Uterus (tissue), 4 donors: ENCODE measurements around the gene DNAL4. TPM values are rescaled to one million over a fixed set of nuclear protein-coding genes. Genes with fewer than 3 reads are reported as not detected.

ENCODE experiments used
- DNase-seq, 2 donors: peaks; one replicate each; pipeline ENCODE4 v3.0.0-alpha.2; 2019 to 2020
- H3K27ac ChIP-seq, 2 donors: fragments of 200-600 bp; sonication (generic); 1 replicate in 1 of 2; 2 replicates in 1 of 2; pipeline ENCODE4 v1.5.1; 2016 to 2018
- H3K27me3 ChIP-seq, 2 donors: fragments of 200-600 bp; sonication (generic); one replicate each; pipeline ENCODE4 v1.5.1; 2018 to 2019; ENCODE audit warnings: control low read depth in 1 of 2
- H3K36me3 ChIP-seq, 2 donors: fragments of 200-600 bp; sonication (generic); one replicate each; pipeline ENCODE4 v1.5.1; 2019; ENCODE audit warnings: control low read depth in 1 of 2
- H3K4me1 ChIP-seq, 2 donors: fragments of 200-600 bp; sonication (generic); one replicate each; pipeline ENCODE4 v1.5.1; 2018 to 2019; ENCODE audit warnings: control low read depth in 1 of 2
- H3K4me3 ChIP-seq, 2 donors: fragments of 200-600 bp; sonication (generic); 1 replicate in 1 of 2; 2 replicates in 1 of 2; pipeline ENCODE4 v1.5.1; 2018 to 2019; ENCODE audit warnings: mild to moderate bottlenecking in 1 of 2
- H3K9me3 ChIP-seq, 2 donors: fragments of 200-600 bp; sonication (generic); one replicate each; pipeline ENCODE4 v1.5.1; 2019; ENCODE audit warnings: control low read depth in 1 of 2
- POLR2A ChIP-seq, 2 donors: fragments of 450-650 bp; IDR thresholded peaks; one replicate each; pipeline ENCODE4 v1.6.1; 2016; ENCODE audit warnings: antibody characterized with exemption in 2 of 2, mild to moderate bottlenecking in 1 of 2, moderate library complexity in 1 of 2
- intact Hi-C: fragments of 100-400 bp; cut with DNase I; formaldehyde crosslinking; loops from one replicate; pipeline ENCODE4 v1.15.1; 2023; ENCODE audit warnings: low total_unique reads
- total RNA-seq, 4 donors: library from RNA; depleted of rRNA in 3 of 4; stranded (reverse); fragments of >200 nt in 3 of 4; gene quantifications; one replicate each; pipeline versions ENCODE4 v1.1.0 to v1.2.4, GENCODE V29; 2014 to 2023
- TF ChIP-seq, protein P1 (sequence below), 4 experiments: fragments of 200-600 bp in 2 of 4; fragments of 450-650 bp in 2 of 4; sonication (generic) in 2 of 4; IDR thresholded peaks; one replicate each; pipeline ENCODE4 v1.5.1; 2016 to 2019; ENCODE audit warnings: antibody characterized with exemption in 4 of 4, mild to moderate bottlenecking in 2 of 4, moderate library complexity in 1 of 4
- donor health status: DM: yes; HTN: yes; CAD: no.

Gene DNAL4
- total RNA-seq, 4 donors from 2014 or later = 3.1 to 23.4 (median 8.3) TPM

DNA sequence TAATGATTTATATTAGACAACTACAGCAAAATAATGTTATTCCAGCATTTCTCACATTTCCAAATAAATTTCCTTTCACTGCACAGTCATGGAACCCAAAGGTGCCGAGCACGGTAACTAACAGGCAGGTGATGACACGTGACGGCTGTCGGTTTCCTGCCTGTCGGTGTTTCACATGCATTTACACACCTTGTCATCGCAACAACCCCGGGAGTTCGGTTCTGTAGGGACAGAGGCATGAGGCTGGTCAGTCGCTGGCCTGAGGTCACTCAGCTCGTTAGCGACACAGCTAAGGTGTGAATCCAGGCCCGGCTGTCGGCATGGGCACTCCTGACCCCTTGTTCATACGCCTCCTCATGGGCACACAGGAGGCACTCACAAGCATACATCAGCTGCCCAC is 9.9 kb downstream of the DNAL4 start:
- Histone ChIP-seq H3K27me3 (no peaks in the 10 kb centered on the region), H3K9me3 (no peaks in the 10 kb centered on the region), H3K27ac (peak overlapping the region in 1 of 2 donors; percentile 78), H3K4me3 (no peak overlapping the region), H3K36me3 (no peaks in the 10 kb centered on the region), H3K4me1 (peaks cover 8 to 9% of the 10 kb centered on the region in 2 donors)
- intact Hi-C loops = no loop called here
- DNase-seq = no peak
- no peak for TF ChIP-seq POLR2A (IDR thresholded peaks at IDR 0.05)
- TF ChIP-seq, protein P1, sequence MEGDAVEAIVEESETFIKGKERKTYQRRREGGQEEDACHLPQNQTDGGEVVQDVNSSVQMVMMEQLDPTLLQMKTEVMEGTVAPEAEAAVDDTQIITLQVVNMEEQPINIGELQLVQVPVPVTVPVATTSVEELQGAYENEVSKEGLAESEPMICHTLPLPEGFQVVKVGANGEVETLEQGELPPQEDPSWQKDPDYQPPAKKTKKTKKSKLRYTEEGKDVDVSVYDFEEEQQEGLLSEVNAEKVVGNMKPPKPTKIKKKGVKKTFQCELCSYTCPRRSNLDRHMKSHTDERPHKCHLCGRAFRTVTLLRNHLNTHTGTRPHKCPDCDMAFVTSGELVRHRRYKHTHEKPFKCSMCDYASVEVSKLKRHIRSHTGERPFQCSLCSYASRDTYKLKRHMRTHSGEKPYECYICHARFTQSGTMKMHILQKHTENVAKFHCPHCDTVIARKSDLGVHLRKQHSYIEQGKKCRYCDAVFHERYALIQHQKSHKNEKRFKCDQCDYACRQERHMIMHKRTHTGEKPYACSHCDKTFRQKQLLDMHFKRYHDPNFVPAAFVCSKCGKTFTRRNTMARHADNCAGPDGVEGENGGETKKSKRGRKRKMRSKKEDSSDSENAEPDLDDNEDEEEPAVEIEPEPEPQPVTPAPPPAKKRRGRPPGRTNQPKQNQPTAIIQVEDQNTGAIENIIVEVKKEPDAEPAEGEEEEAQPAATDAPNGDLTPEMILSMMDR (IDR thresholded peaks at IDR 0.05) = no peak

DNA sequence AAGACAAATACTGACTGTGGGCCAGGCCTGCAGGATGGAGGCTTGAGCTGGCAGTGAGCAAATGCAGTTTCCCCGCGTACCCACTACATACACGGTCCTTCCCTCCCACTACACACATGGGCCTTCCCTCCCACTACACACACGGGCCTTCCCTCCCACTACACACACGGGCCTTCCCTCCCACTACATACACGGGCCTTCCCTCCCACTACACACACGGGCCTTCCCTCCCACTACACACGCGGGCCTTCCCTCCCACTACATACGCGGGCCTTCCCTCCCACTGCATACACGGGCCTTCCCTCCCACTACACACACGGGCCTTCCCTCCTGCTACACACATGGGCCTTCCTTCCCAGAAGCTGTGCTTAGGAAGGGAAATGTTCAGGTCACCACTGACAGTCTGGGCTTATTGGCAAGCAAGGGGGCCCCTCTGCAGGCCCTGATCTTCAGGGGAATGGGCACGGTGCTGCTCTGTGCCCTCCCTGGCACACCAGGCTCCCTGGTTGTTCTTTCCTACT is 10.8 kb downstream of the DNAL4 start:
- Histone ChIP-seq H3K36me3 (no peaks in the 10 kb centered on the region), H3K27ac (peak overlapping the region; percentile 50 to 78), H3K4me3 (no peak overlapping the region), H3K27me3 (no peaks in the 10 kb centered on the region), H3K4me1 (peaks cover 5 to 8% of the 10 kb centered on the region in 2 donors), H3K9me3 (no peaks in the 10 kb centered on the region)
- no peak for TF ChIP-seq POLR2A (IDR thresholded peaks at IDR 0.05)
- TF ChIP-seq, protein P1 (IDR thresholded peaks at IDR 0.05) = no peak
- intact Hi-C loops = no loop called here
- peak; percentile 50 to 65 for DNase-seq

DNA sequence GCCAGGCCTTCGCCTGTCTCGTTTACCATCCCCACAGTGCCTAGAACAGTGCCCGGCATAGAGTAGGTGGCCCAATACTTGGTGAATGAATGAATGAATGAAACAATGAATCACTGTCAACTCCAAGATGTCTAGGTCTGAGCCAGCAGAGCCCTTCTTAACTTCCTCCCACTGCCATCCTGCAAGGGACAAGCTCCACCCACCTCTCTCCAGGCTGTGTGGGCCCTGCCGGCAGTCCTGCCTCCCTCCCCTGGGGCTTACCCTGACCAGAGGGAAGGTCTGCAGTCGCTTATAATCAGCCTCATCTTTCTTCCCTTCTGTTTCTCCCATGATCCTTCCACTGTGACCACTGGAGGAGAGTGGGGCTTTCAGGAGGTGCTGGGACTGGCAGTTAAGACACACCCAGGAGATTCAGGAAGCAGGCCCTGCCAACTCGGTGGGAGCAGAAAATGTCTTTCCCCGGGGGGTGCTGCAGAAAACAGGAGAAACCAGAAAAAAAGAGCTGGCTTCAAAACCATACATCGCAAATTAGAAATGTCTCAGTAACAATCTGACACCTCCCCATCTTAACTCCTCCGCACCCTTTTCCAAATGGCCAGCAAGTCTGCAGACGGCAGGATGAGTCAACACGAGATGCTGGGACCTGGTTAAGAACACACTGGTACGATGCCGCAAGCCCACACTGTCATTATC is 11.4 kb downstream of the DNAL4 start:
- peaks cover 2 to 5% of the 10 kb centered on the region in 2 donors for H3K4me1 ChIP-seq
- no peak for DNase-seq
- no peak overlapping the region for H3K4me3 ChIP-seq
- H3K36me3 ChIP-seq = no peaks in the 10 kb centered on the region
- peak overlapping the region; percentile 50 to 78 for H3K27ac ChIP-seq
- no peaks in the 10 kb centered on the region for H3K27me3 ChIP-seq
- TF ChIP-seq, protein P1 (IDR thresholded peaks at IDR 0.05) = no peak
- TF ChIP-seq POLR2A (IDR thresholded peaks at IDR 0.05) = no peak
- H3K9me3 ChIP-seq = no peaks in the 10 kb centered on the region
- intact Hi-C loops = no loop called here

DNA sequence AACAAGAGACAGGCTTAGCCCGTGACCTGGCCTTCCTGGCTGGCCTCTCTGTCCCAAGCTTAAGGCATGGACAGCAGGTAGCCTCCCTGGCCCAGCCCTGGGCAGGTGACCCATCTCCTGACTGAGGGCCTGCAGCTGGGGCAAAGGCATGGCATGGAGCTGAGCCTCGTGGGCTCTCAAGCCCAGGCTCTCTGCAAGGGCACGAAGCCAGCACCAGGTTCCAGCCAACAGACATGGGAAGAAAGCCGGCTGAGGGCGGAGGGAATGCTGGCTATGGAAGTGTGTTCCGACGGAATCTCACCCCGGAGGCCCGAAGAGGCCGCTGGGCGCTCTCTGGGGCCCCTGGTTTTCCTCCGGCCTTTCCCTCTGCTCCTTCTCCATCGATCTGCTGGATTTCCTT is 12.9 kb downstream of the DNAL4 start:
- TF ChIP-seq, protein P1 (IDR thresholded peaks at IDR 0.05) = no peak
- no peak for TF ChIP-seq POLR2A (IDR thresholded peaks at IDR 0.05)
- H3K4me1 ChIP-seq = peaks cover 0 to 5% of the 10 kb centered on the region in 2 donors
- H3K9me3 ChIP-seq = no peaks in the 10 kb centered on the region
- H3K27ac ChIP-seq = peak overlapping the region in 1 of 2 donors; percentile 78
- intact Hi-C loops = no loop called here
- no peaks in the 10 kb centered on the region for H3K27me3 ChIP-seq
- no peak for DNase-seq
- no peaks in the 10 kb centered on the region for H3K36me3 ChIP-seq
- no peak overlapping the region for H3K4me3 ChIP-seq

DNA sequence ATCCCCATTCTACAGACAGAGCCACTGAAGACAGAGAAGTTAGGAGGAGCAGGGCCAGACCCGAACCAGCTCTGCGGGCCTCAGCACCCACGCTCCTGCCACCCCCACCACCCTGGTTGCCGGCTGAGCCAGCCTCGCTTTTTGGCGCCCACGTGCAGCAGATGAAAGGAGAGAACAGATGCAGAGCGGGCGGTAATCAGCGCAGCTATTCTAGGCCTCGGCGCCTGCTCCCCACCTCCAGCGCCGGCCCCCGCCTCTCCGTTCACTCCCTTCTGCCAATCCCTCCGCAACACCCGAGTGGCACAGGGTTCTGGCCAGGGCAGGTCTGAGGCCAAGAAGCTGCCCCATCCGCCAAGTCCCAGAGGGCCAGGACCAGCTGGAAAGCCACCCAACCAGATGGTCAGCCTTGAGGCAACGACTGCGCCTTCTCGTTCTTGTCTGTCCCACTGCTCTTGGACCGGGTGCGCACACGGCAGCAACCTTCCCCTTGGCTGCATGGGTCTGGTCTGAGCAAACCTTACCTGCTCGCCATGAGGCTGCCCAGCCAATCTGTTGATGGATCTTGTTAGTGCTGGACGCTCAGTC is 16.8 kb downstream of the DNAL4 start:
- Histone ChIP-seq H3K36me3 (no peaks in the 10 kb centered on the region), H3K4me3 (no peak overlapping the region), H3K4me1 (peaks cover 0 to 5% of the 10 kb centered on the region in 2 donors), H3K9me3 (no peaks in the 10 kb centered on the region), H3K27me3 (no peaks in the 10 kb centered on the region), H3K27ac (no peak overlapping the region)
- intact Hi-C loops = no loop called here
- TF ChIP-seq, protein P1 (IDR thresholded peaks at IDR 0.05) = no peak
- TF ChIP-seq POLR2A (IDR thresholded peaks at IDR 0.05) = no peak
- DNase-seq = no peak
